T47D (cell line): ENCODE results near the gene PTGFRN.

Experiments
- DNase-seq, 2 experiments: peaks; one replicate each; pipeline versions ENCODE4 v3.0.0 to v3.0.0-alpha.2; 2011 to 2012; ENCODE audit warnings: low read depth in 1 of 2, low spot score in 1 of 2
- JUND ChIP-seq: IDR thresholded peaks from 2 replicates; pipeline ENCODE4 v1.6.1; 2012; ENCODE audit warnings: low read depth
- in situ Hi-C: cut with HindIII; loops from 2 replicates; pipeline ENCODE4 v1.10.0; 2016; ENCODE audit warnings: low sequenced_read_pairs, low pct_unique_long_range_greater_than_20kb

The PTGFRN gene

DNA sequence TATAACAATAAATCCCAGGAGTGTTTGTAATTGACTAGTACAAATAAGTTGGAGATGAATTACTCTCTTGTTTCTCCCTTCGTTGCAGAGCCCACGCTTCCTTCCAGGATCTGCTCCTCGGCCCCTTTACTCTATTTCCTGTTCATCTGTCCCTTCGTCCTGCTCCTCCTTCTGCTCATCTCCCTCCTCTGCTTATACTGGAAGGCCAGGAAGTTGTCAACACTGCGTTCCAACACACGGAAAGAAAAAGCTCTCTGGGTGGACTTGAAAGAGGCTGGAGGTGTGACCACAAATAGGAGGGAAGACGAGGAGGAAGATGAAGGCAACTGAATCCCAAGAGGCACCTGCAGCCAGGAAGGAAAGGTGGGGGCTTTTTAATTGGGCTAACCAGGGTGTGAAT, 124.1 kb downstream of the PTGFRN start:
- in situ Hi-C loops, result no loop called here
- DNase-seq, result no peak
- TF ChIP-seq JUND, result no peak

DNA sequence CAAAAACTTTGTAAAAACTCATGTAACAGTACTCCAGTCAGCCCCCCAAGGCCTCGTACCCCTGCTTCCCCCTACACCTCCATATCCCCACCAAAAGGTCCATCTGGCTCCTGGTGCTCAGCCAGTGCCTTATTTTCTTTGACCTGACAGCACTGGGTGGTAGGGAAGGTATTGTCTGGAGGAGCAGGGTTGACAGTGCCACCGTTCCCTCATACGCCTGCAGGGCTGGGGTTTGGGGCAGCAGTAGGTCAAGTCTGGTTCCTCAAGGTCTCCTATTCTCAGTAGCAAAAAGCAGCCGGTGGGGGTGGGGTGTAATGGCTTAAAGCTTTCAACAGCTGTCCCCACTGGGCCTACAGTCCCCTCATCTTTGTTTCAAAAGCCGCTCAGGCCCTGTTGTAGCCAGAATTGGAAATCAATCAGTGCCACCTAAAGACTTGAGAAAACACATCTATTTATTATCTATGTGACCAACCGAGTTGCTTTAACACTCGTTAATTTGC, 125.1 kb downstream of the PTGFRN start:
- in situ Hi-C loops, result no loop called here
- no peak for DNase-seq
- no peak for TF ChIP-seq JUND

DNA sequence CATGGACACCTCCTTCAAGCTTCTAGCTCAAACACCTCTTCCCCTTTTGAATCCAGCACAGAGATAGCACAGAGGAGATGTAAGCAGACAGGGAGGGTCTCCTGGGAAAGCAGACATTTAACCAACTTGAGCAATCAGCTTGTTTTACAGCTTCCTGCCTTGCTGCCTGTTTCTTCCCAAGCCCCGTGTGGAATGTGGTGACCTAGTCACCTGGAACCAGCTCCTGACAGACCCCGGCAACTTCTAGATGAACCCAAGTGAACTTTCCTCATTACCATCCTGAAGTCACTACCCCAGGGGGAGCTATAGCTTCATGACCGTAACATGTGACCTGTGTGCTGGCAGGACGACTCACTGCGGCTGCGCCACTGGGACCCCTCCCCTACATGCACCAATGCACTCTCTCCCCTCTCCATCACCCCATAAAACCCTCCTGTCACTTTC, 126.3 kb downstream of the PTGFRN start:
- in situ Hi-C loops, result no loop called here
- TF ChIP-seq JUND, result no peak
- DNase-seq, result no peak

DNA sequence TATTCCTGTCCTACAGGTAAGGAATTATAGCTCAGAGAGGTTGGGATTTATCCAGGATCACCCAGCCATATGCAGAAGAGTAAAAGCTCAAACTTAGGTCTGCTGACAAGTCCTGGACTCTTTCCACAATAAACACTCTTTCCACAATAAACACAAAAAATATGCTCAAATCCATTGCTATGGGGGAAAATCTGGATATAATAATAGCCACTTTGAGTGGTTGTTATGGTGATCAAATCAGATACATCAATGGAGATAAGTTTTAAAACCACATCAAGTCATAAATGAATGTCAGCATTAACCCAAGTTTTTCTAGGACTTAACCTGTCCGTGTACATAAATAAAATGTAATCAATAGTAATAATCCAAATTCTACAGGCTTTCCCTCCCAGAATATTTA, 128.1 kb downstream of the PTGFRN start:
- no peak for DNase-seq
- in situ Hi-C loops, result no loop called here
- TF ChIP-seq JUND, result no peak

DNA sequence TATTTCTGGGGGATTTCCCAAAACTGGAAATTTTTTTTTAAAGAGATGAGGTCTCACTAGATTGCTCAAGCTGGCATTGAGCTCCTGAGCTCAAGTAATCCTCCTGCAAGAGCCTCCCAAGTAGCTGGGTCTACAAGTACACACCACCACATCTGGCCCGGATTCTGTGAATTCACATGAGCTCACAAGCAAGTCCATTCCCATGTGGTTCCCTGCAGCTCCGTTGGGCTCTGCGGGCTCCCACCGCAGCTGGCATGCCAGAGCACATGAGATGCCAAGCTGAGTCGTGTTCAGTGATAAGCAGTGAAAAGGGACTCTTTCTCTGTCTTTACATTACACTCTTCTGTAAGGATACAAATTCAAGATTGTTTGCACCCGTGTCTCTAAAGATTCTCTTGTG, 128.5 kb downstream of the PTGFRN start:
- in situ Hi-C loops, result no loop called here
- no peak for TF ChIP-seq JUND
- no peak for DNase-seq
